ENCODE data around the gene CFHR5. TPM values are rescaled to one million over a fixed set of nuclear protein-coding genes. Genes with fewer than 3 reads are reported as not detected.

Gene CFHR5
- total RNA-seq, 5 donors from 2014 or later (not counting 1 experiment from before 2014, with no cell fraction given), result not detected

DNA sequence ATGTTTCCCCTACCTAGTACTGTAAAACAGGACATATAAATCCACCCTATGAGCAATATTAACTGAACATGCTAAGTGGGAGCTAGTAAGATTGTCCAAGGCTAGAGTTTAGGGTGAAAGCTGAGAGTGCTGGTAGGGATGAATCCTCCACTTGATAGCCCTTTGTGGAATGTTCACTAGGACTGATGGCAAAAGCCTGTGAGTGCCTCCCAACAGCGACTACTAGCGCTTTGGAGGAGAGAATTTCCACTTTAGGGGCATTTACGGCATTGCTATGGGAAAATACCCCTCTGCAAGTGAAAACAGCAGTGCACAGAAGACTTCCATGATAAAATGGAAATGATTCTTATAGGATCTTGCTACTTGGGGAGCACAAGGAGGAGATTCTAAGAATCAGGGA lies 35.9 kb downstream of the CFHR5 start:
- H3K4me3 Mint-ChIP-seq, result no peak overlapping the region
- H3K4me1 Mint-ChIP-seq, result no peaks in the 10 kb centered on the region
- no peak overlapping the region for H3K4me3 ChIP-seq (ENCODE audit: control insufficient read depth in 1 of 2, extremely low read depth in 1 of 2, low read length in 1 of 2)
- peaks cover 4% of the 10 kb centered on the region for H3K9me3 ChIP-seq
- no peaks in the 10 kb centered on the region for H3K27me3 ChIP-seq (replicated peaks in 1 of 2; ENCODE audit: control insufficient read depth in 2 of 2, extremely low read depth in 1 of 2, insufficient read depth in 2 of 2, low read length in 1 of 2)
- ChIA-PET POLR2A (no interaction called here), CTCF (no interaction called here)
- WGBS (ENCODE audit: insufficient coverage), result no CpG with 5 or more reads among the region's 3 CpGs
- H3K27me3 Mint-ChIP-seq, result no peaks in the 10 kb centered on the region
- H3K9me3 Mint-ChIP-seq, result peaks cover 6 to 9% (median 6%) of the 10 kb centered on the region in 3 donors
- H3K4me1 ChIP-seq (ENCODE audit: control insufficient read depth in 1 of 2, extremely low read depth in 1 of 2, insufficient read depth in 2 of 2, low read length in 2 of 2), result no peaks in the 10 kb centered on the region
- no peak overlapping the region for H3K27ac Mint-ChIP-seq
- no peak for ATAC-seq (replicated peaks in 1 of 4)
- H3K36me3 ChIP-seq (ENCODE audit: control insufficient read depth in 2 of 2, extremely low read depth in 1 of 2, insufficient read depth in 1 of 2, low read length in 1 of 2), result no peaks in the 10 kb centered on the region
- no peak for DNase-seq
- no peaks in the 10 kb centered on the region for H3K36me3 Mint-ChIP-seq
- no peak overlapping the region for H3K27ac ChIP-seq (ENCODE audit: low read length)

DNA sequence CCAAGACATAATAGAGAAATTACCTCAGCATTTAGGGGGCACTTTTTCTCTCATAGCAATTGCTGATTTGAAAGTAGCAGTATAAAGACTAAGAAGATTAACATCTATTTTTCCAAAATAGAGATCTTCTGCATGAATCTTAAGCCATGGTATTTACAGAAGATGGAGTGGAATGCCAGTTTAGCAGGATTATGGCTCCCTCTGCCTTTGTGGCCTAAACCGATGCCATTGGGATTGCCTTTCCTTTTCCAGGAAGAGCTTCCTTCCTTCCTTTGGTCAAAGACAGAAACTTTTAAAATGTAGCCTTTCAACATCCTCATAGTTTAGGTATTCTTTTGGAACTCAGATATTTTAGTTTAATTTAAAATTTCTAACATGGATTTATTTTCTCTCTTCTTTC lies 39.4 kb downstream of the CFHR5 start:
- DNase-seq, result no peak
- no CpG with 5 or more reads among the region's 1 CpG for WGBS (ENCODE audit: insufficient coverage)
- peaks cover under 1 to 1% (median 1%) of the 10 kb centered on the region in 3 donors for H3K9me3 Mint-ChIP-seq
- peaks cover 0 to 4% of the 10 kb centered on the region in 2 donors for H3K27me3 Mint-ChIP-seq
- Histone ChIP-seq H3K9me3 (no peaks in the 10 kb centered on the region), H3K36me3 (ENCODE audit: control insufficient read depth in 2 of 2, extremely low read depth in 1 of 2, insufficient read depth in 1 of 2, low read length in 1 of 2) (no peaks in the 10 kb centered on the region), H3K27me3 (replicated peaks in 1 of 2; ENCODE audit: control insufficient read depth in 2 of 2, extremely low read depth in 1 of 2, insufficient read depth in 2 of 2, low read length in 1 of 2) (no peaks in the 10 kb centered on the region), H3K27ac (ENCODE audit: low read length) (no peak overlapping the region), H3K4me1 (ENCODE audit: control insufficient read depth in 1 of 2, extremely low read depth in 1 of 2, insufficient read depth in 2 of 2, low read length in 2 of 2) (no peaks in the 10 kb centered on the region), H3K4me3 (ENCODE audit: control insufficient read depth in 1 of 2, extremely low read depth in 1 of 2, low read length in 1 of 2) (no peak overlapping the region)
- H3K4me3 Mint-ChIP-seq, result no peak overlapping the region
- H3K4me1 Mint-ChIP-seq, result no peaks in the 10 kb centered on the region
- ChIA-PET CTCF (no interaction called here), POLR2A (no interaction called here)
- no peaks in the 10 kb centered on the region for H3K36me3 Mint-ChIP-seq
- no peak for ATAC-seq (replicated peaks in 1 of 4)
- H3K27ac Mint-ChIP-seq, result no peak overlapping the region

DNA sequence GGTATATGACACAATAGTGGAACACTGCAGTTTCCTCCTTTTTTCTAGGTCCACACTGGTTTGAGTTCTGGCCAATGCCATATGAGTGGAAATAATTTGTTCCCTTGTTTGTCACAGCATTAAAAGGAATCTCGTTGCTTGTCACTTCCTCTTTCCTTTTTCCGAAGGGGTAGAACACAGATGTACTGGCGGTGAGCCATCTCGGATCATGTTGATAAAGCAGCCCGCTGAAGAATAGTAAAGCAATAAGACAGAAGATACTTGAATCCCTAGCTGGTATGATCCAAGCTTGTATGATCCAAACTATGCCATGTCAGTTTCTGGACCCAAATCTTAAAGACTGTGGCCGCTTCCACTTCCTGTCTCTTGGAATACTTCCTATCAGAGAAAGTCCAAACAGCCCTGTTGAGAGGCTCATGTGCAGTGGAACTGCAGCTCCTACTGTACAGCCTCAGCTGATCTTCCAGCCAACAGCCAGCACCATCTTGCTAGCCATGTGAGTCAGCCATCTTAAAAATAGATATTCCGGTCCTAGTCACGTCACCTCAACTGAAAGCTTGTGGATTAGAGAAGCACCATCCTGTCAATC lies 40.3 kb downstream of the CFHR5 start:
- H3K27me3 Mint-ChIP-seq, result peaks cover 0 to 8% of the 10 kb centered on the region in 2 donors
- 80% methylated on average over 5 of the region's 8 CpGs for WGBS (ENCODE audit: insufficient coverage)

DNA sequence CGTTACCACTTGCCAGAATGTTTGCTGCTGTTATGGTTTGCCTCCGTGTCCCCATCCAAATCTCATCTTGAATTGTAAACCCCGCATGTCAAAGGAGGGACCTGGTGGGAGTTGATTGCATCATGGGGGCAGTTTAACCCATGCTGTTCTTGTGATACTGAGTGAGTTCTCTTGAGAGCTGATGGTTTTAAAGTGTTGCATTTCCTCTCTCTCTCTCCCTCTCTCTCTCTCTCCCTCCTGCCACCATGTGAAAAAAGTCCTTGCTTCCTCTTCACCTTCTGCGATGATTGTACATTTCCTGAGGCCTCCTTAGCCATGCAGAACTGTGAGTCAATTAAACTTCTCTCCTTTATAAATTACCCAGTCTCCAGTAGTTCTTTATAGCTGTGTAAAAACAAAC lies 44.4 kb downstream of the CFHR5 start:
- H3K27me3 Mint-ChIP-seq, result peaks cover 0 to 8% of the 10 kb centered on the region in 2 donors
- Histone ChIP-seq H3K9me3 (no peaks in the 10 kb centered on the region), H3K27me3 (replicated peaks in 1 of 2; ENCODE audit: control insufficient read depth in 2 of 2, extremely low read depth in 1 of 2, insufficient read depth in 2 of 2, low read length in 1 of 2) (no peaks in the 10 kb centered on the region), H3K4me1 (ENCODE audit: control insufficient read depth in 1 of 2, extremely low read depth in 1 of 2, insufficient read depth in 2 of 2, low read length in 2 of 2) (no peaks in the 10 kb centered on the region), H3K4me3 (ENCODE audit: control insufficient read depth in 1 of 2, extremely low read depth in 1 of 2, low read length in 1 of 2) (no peak overlapping the region), H3K36me3 (ENCODE audit: control insufficient read depth in 2 of 2, extremely low read depth in 1 of 2, insufficient read depth in 1 of 2, low read length in 1 of 2) (no peaks in the 10 kb centered on the region), H3K27ac (ENCODE audit: low read length) (no peak overlapping the region)
- WGBS (ENCODE audit: insufficient coverage), result no CpG with 5 or more reads among the region's 4 CpGs
- CTCF ChIA-PET, result no interaction called here
- no peaks in the 10 kb centered on the region for H3K9me3 Mint-ChIP-seq
- ATAC-seq (replicated peaks in 1 of 4) (no peak), DNase-seq (no peak)
- H3K4me3 Mint-ChIP-seq, result no peak overlapping the region
- no peaks in the 10 kb centered on the region for H3K36me3 Mint-ChIP-seq
- no peaks in the 10 kb centered on the region for H3K4me1 Mint-ChIP-seq
- H3K27ac Mint-ChIP-seq, result no peak overlapping the region
- POLR2A ChIA-PET, result no interaction called here

More for the DNA sequence above, 40.3 kb downstream of the CFHR5 start:
- no peaks in the 10 kb centered on the region for H3K9me3 Mint-ChIP-seq
- Histone ChIP-seq H3K36me3 (ENCODE audit: control insufficient read depth in 2 of 2, extremely low read depth in 1 of 2, insufficient read depth in 1 of 2, low read length in 1 of 2) (no peaks in the 10 kb centered on the region), H3K4me3 (ENCODE audit: control insufficient read depth in 1 of 2, extremely low read depth in 1 of 2, low read length in 1 of 2) (no peak overlapping the region), H3K27ac (ENCODE audit: low read length) (no peak overlapping the region), H3K9me3 (no peaks in the 10 kb centered on the region), H3K4me1 (ENCODE audit: control insufficient read depth in 1 of 2, extremely low read depth in 1 of 2, insufficient read depth in 2 of 2, low read length in 2 of 2) (no peaks in the 10 kb centered on the region), H3K27me3 (replicated peaks in 1 of 2; ENCODE audit: control insufficient read depth in 2 of 2, extremely low read depth in 1 of 2, insufficient read depth in 2 of 2, low read length in 1 of 2) (no peaks in the 10 kb centered on the region)
- H3K4me1 Mint-ChIP-seq, result no peaks in the 10 kb centered on the region
- CTCF ChIA-PET, result no interaction called here
- no peak overlapping the region for H3K27ac Mint-ChIP-seq
- H3K4me3 Mint-ChIP-seq, result no peak overlapping the region
- POLR2A ChIA-PET, result no interaction called here
- no peak for ATAC-seq (replicated peaks in 1 of 4)
- H3K36me3 Mint-ChIP-seq, result no peaks in the 10 kb centered on the region
- DNase-seq, result no peak

DNA sequence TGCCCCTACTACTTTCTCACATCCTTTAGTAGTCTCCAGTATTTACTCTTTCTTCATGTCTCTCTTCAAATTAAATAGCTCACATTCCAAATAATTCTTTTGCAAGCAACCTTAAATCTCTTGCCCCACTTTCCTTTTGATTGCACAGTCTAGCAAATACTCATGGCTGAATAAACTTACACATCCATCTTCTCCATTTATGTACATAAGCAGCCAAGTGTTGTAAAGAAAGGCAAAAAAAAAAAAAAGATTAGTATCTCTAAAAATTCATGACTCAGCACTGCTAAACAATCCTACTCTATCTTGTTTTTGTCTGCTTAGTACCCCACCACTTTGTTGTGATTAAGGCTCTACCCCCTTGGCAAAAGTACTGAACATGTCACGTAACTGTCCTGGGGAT lies 47.1 kb downstream of the CFHR5 start:
- H3K4me1 ChIP-seq (ENCODE audit: control insufficient read depth in 1 of 2, extremely low read depth in 1 of 2, insufficient read depth in 2 of 2, low read length in 2 of 2), result no peaks in the 10 kb centered on the region
- CTCF ChIA-PET, result no interaction called here
- H3K27me3 ChIP-seq (replicated peaks in 1 of 2; ENCODE audit: control insufficient read depth in 2 of 2, extremely low read depth in 1 of 2, insufficient read depth in 2 of 2, low read length in 1 of 2), result peaks cover 0 to 6% of the 10 kb centered on the region in 2 experiments
- POLR2A ChIA-PET, result no interaction called here
- H3K36me3 ChIP-seq (ENCODE audit: control insufficient read depth in 2 of 2, extremely low read depth in 1 of 2, insufficient read depth in 1 of 2, low read length in 1 of 2), result no peaks in the 10 kb centered on the region
- Mint-ChIP-seq H3K36me3 (no peaks in the 10 kb centered on the region), H3K27ac (no peak overlapping the region), H3K4me3 (no peak overlapping the region), H3K27me3 (peaks cover 0 to 8% of the 10 kb centered on the region in 2 donors), H3K4me1 (no peaks in the 10 kb centered on the region), H3K9me3 (no peaks in the 10 kb centered on the region)
- H3K4me3 ChIP-seq (ENCODE audit: control insufficient read depth in 1 of 2, extremely low read depth in 1 of 2, low read length in 1 of 2), result no peak overlapping the region
- no peak overlapping the region for H3K27ac ChIP-seq (ENCODE audit: low read length)
- H3K9me3 ChIP-seq, result no peaks in the 10 kb centered on the region
- ATAC-seq (replicated peaks in 1 of 4) (no peak), DNase-seq (no peak)
- no CpG with 5 or more reads among the region's 1 CpG for WGBS (ENCODE audit: insufficient coverage)

DNA sequence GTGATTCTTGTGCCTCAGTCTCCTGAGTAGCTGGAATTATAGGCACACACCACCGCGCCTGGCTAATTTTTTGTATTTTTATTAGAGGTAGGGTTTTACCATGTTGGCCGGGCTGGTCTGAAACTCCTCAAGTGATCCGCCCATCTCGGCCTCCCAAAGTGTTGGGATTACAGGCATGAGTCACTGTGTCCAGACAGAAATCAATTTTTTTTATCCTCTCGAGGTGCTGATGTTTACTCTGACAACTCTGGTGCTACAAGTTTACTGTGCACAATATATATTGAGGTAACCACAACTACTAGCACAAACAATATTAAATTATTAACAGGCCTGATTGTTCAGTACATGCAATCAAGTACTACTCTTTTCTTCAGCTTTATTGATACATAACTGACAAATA lies 50.0 kb downstream of the CFHR5 start:
- no peaks in the 10 kb centered on the region for H3K36me3 Mint-ChIP-seq
- peaks cover 0 to 6% of the 10 kb centered on the region in 2 experiments for H3K27me3 ChIP-seq (replicated peaks in 1 of 2; ENCODE audit: control insufficient read depth in 2 of 2, extremely low read depth in 1 of 2, insufficient read depth in 2 of 2, low read length in 1 of 2)
- CTCF ChIA-PET, result no interaction called here

DNA sequence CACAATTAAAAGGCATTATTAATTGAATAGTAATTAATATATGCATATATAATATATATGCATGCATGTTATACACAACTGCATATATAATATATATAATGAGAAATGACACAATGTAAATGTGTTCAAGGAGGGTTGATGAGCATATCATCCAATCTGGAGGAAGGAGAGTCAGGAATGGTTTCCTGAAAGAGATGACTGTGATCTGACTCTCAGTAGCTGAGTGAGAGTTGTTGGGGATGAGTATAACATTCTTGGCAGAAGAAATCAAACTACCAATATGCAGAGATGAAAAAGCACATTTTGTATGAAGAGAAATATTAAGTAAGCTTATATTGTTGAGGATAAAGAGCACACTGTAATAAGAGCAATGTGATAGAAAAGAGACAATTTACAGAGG lies 52.4 kb downstream of the CFHR5 start:
- Mint-ChIP-seq H3K4me3 (no peak overlapping the region), H3K27ac (no peak overlapping the region), H3K27me3 (peaks cover 0 to 3% of the 10 kb centered on the region in 2 donors), H3K36me3 (no peaks in the 10 kb centered on the region), H3K4me1 (no peaks in the 10 kb centered on the region), H3K9me3 (no peaks in the 10 kb centered on the region)
- Histone ChIP-seq H3K4me3 (ENCODE audit: control insufficient read depth in 1 of 2, extremely low read depth in 1 of 2, low read length in 1 of 2) (no peak overlapping the region), H3K36me3 (ENCODE audit: control insufficient read depth in 2 of 2, extremely low read depth in 1 of 2, insufficient read depth in 1 of 2, low read length in 1 of 2) (no peaks in the 10 kb centered on the region), H3K27ac (ENCODE audit: low read length) (no peak overlapping the region), H3K9me3 (no peaks in the 10 kb centered on the region), H3K4me1 (ENCODE audit: control insufficient read depth in 1 of 2, extremely low read depth in 1 of 2, insufficient read depth in 2 of 2, low read length in 2 of 2) (no peaks in the 10 kb centered on the region), H3K27me3 (replicated peaks in 1 of 2; ENCODE audit: control insufficient read depth in 2 of 2, extremely low read depth in 1 of 2, insufficient read depth in 2 of 2, low read length in 1 of 2) (peaks cover 0 to 8% of the 10 kb centered on the region in 2 experiments)
- ChIA-PET CTCF (no interaction called here), POLR2A (no interaction called here)
- DNase-seq (no peak), ATAC-seq (replicated peaks in 1 of 4) (no peak)

More for the DNA sequence above, 50.0 kb downstream of the CFHR5 start:
- H3K4me1 ChIP-seq (ENCODE audit: control insufficient read depth in 1 of 2, extremely low read depth in 1 of 2, insufficient read depth in 2 of 2, low read length in 2 of 2), result no peaks in the 10 kb centered on the region
- Mint-ChIP-seq H3K9me3 (no peaks in the 10 kb centered on the region), H3K4me1 (no peaks in the 10 kb centered on the region), H3K4me3 (no peak overlapping the region), H3K27ac (no peak overlapping the region), H3K27me3 (no peaks in the 10 kb centered on the region)
- POLR2A ChIA-PET, result no interaction called here
- no peaks in the 10 kb centered on the region for H3K36me3 ChIP-seq (ENCODE audit: control insufficient read depth in 2 of 2, extremely low read depth in 1 of 2, insufficient read depth in 1 of 2, low read length in 1 of 2)
- no peak for ATAC-seq (replicated peaks in 1 of 4)
- no peak overlapping the region for H3K4me3 ChIP-seq (ENCODE audit: control insufficient read depth in 1 of 2, extremely low read depth in 1 of 2, low read length in 1 of 2)
- no peaks in the 10 kb centered on the region for H3K9me3 ChIP-seq
- WGBS (ENCODE audit: insufficient coverage), result no CpG with 5 or more reads among the region's 6 CpGs
- no peak for DNase-seq
- H3K27ac ChIP-seq (ENCODE audit: low read length), result no peak overlapping the region

Data from T-cell (primary cell).